HFF-Myc (cell line): ENCODE results near the gene SH2D5.
A peak's percentile ranks its signal among the peaks of the same experiment; 100 is the strongest.

ENCODE experiments used
- DNase-seq: peaks from one replicate; pipeline ENCODE4 v3.0.0-alpha.2; 2011; ENCODE audit warnings: low read depth; ENCODE audit errors: extremely low read depth
- H3K4me3 ChIP-seq: replicated peaks from 2 replicates; pipeline ENCODE4 v1.5.1; 2011; ENCODE audit warnings: low read depth, mild to moderate bottlenecking, control low read depth, low read length
- CTCF ChIP-seq: IDR thresholded peaks from 2 replicates; pipeline ENCODE4 v1.5.1; 2012; ENCODE audit warnings: mild to moderate bottlenecking, low read depth, low read length, control low read depth; ENCODE audit errors: missing control alignments

Gene SH2D5

GRCh38 chr1:20732588-20733359 lies at the start of gene SH2D5:
SH2D5 (minus strand) TSS chr1:20732703; CDS start chr1:20728044, 4,659 bp downstream.
- TF ChIP-seq CTCF, result peak; percentile 30
- peak; percentile 95 for DNase-seq
- H3K4me3 ChIP-seq, result peak within 1 kb of the TSS; percentile 59

- no peak for DNase-seq
- H3K4me3 ChIP-seq, result no peak overlapping the region
- TF ChIP-seq CTCF, result no peak
These were observed 43.2 kb upstream of the SH2D5 start for GRCh38 chr1:20775700-20776099.

- no peak for DNase-seq
- H3K4me3 ChIP-seq, result no peak overlapping the region
These were observed 39.3 kb upstream of the SH2D5 start for GRCh38 chr1:20771780-20772179.

GRCh38 chr1:20770314-20771087 lies 38.0 kb upstream of the SH2D5 start:
- H3K4me3 ChIP-seq, result no peak overlapping the region
- no peak for TF ChIP-seq CTCF
- DNase-seq, result no peak

More at GRCh38 chr1:20771780-20772179, 39.3 kb upstream of the SH2D5 start:
- TF ChIP-seq CTCF, result no peak

- DNase-seq, result no peak
- no peak overlapping the region for H3K4me3 ChIP-seq
- no peak for TF ChIP-seq CTCF
These were observed 34.8 kb upstream of the SH2D5 start for GRCh38 chr1:20767271-20767670.

- DNase-seq, result no peak
- no peak for TF ChIP-seq CTCF
- H3K4me3 ChIP-seq, result no peak overlapping the region
These were observed 30.9 kb upstream of the SH2D5 start for GRCh38 chr1:20763417-20763816.
